GM18505 (cell line): Measurements from ENCODE around the gene PYCR2.
"Not testable (repeated sequence)": the region's sequence is repeated elsewhere in the genome, so short reads cannot be mapped to it uniquely, and the experiment has no call there.

Experiments used
- ATAC-seq: cut with Tn5 transposase; IDR thresholded peaks from one replicate; pipeline ENCODE4 v1.9.1; 2021; ENCODE audit not compliant: unreplicated experiment
- POLR2A ChIP-seq: IDR thresholded peaks from 4 replicates; pipeline ENCODE4 v1.6.1; 2011; ENCODE audit warnings: borderline replicate concordance; ENCODE audit not compliant: insufficient read depth, insufficient read length; ENCODE audit errors: extremely low read depth

The PYCR2 gene

DNA sequence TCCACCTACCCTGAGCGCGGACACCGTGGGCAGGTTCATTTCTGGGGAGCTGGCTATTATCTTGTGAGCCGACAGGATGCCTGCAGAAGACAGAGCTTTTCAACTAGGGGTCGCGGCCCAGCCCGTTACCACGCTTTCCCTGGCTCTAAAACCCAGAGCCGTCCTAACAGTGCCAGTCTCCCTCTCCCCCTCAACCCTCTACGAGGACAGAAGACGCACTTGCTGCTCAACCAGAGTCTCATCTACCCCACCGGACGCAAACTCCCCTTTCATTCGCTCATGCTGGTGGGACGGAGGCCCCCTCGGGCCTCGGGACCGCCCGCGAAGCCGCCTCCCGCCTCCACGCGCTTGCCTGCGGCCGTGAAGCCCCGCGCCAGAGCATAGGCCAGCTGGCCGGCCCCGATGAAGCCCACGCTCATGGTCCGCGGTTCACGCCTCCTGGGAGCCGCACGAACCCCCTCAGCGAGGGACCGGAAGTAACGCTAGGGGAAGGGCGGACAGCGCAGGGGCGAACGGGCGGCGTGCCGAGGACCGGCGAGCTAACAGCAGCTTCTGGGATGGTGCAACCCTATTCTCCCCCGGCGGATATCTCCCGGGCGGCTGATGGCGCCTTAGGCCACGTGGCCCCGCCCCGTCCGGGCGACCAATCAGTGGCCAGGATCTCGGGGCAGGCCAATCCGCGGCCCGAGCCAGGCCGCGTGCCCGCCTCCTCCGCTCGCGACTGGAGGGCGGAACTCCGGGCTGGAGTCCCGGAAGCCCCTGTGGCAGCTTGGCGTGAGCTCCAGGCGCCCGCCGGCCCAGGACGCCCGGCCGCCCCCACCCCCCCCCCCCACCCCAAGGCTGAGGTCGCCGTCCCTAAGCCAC is at the start of gene PYCR2:
TSS of gene PYCR2 (minus strand) at position 559 of the 864 bp plus-strand sequence. CDS start at position 419, 140 bp downstream.
- ATAC-seq, result peak; percentile 97

GRCh38 chr1:225973158-225973557 is 49.1 kb upstream of the PYCR2 start:
- ATAC-seq, result no peak
- TF ChIP-seq POLR2A, result no peak

More for the DNA sequence above, at the start of gene PYCR2:
- TF ChIP-seq POLR2A, result peak; percentile 93

DNA sequence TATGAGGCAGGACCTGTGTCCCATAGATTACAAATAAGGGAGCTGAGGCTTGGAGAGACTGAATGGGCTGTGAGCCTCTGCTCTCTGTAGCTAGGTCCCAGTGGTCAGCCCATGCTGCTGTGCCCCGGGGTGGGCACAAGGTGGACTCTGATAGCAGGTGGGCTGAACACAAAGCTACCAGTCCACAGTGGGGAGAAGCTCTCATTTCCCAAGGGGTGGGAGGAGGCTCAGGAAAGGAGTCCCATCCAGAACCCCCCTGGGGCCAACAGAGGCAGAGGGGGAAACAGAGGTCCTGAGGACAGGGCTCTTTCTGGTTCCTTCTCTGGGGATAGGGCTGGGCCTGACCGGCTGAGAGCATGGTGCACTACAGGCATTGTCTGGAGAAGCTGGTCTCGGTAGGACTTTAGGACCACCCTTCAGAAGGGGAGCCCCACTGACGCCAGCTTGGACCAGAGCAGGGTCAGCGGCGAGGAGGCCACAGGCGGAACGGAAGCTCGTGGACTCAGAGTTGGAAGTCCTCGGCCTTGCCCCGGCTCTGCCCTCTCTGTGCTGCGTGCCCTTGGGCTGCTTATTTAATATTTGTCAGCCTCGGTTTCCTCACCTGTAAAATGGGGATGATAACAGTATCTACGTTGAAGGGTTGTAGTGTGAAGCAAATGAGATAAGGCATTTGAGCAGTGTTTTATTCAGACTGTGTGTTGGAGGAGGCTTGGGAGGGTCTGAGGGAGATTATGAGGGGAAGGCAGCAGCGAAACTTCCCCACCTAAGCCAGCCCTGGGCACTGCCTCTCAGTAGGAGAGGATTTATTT is 48.5 kb upstream of the PYCR2 start:
- no peak for ATAC-seq
- TF ChIP-seq POLR2A, result no peak

DNA sequence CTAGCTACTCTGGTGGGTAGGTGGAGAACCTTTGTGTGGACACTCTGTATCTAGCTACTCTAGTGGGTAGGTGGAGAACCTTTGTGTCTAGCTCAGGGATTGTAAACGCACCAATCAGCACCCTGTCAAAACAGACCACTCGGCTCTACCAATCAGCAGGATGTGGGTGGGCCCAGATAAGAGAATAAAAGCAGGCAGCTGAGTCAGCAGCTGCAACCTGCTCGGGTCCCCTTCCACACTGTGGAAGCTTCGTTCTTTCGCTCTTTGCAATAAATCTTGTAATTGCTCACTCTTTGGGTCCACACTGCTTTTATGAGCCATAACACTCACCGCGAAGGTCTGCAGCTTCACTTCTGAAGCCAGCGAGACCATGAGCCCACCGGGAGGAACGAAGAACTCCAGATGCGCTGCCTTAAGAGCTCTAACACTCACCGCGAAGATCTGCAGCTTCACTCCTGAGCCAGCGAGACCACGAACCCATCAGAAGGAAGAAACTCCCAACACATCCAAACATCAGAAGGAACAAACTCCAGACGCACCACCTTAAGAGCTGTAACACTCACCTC is 46.6 kb upstream of the PYCR2 start:
- ATAC-seq, result not testable (repeated sequence)

DNA sequence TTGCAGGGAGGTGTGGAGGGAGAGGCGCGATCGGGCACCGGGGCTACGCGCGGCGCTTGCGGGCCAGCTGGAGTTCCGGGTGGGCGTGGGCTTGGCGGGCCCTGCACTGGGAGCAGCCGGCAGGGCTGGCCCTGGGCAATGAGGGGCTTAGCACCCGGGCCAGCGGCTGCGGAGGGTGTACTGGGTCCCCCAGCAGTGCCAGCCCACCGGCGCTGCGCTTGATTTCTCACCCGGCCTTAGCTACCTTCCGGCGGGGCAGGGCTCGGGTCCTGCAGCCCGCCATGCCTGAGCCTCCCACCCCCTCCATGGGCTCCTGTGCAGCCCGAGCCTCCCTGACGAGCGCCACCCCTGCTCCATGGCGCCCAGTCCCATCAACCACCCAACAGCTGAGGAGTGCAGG is 45.7 kb upstream of the PYCR2 start:
- not testable (repeated sequence) for ATAC-seq

- ATAC-seq, result no peak
- no peak for TF ChIP-seq POLR2A
Observed at GRCh38 chr1:225965231-225965630, 41.2 kb upstream of the PYCR2 start.

DNA sequence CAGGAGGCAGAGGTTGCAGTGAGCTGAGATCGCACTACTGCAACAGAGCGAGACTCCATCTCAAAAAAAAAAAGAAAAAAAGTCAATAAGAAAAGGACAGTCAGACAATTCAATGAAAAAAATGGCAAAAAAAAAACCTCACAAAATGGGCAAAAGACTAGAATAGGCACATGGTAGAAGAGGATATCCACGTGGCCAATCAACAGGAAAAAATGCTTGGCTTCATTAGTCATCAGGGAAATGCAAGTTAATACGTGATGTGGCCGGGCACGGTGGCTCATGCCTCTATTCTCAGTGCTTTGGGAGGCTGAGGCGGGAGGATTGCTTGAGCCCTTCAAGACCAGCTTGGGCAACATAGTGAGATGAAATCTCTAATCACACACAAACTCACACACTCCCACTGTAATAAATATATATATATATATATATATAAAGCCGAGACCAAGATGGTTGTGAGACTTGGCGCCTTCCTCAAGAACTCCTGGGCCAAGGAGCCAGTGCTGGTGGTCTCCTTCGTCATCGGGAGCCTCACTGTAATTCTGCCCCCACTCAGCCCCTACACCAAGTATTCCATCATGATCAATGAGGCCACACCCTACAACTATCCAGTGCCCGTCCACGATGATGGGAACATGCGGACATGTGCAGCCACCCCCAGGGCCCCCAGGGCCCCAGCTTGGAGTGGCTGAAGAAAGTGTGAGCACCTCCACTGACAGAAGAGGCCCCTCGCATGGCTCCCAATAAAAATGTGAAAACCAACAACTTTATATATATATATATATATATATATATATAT is 39.9 kb upstream of the PYCR2 start:
- ATAC-seq, result no peak
- TF ChIP-seq POLR2A, result no peak

DNA sequence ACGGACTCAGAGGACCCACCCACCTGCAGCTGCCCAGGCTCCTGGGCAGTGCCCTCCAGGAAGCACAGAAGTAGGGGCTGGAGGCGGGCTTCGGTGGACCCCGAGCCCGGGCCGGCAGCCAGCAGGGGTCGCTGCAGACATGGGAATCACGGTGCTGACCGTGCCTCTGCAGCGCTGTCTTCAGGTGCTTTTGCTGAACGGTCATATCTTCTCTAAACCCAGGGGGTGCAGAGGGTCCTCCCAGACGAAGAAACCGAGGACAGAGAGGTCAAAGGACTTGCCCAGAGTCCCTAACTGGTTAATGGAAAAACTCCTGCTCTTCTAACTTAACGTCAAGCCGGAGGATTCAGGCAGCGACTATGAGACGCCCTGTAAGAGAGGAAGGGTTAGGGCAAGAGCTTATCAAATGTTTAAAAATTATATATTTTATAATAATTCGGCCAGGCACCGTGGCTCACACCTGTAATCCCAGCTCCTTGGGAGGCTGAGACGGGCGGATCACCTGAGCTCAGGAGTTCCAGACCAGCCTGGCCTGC is 38.5 kb upstream of the PYCR2 start:
- TF ChIP-seq POLR2A, result no peak
- ATAC-seq, result peak; percentile 76

GRCh38 chr1:225961659-225962439 is 37.8 kb upstream of the PYCR2 start:
- no peak for TF ChIP-seq POLR2A
- no peak for ATAC-seq

DNA sequence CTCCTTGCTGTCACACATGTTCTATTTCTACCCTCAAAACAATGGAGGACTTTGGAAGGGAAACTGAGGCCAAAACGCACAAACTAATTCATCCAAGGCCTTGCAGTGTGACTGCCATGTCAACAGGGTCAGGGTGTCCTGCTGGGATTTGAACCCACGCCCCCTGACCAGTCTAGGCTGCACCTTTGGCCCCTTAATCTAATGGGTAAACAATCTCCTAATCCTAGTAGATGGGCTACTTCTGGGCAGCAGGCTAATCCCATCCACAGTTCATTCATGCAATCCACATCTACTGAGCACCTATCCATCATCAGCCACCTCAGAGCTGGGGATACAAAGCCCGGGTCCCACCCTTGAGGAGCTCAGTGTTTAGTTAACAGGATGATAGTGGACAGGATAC is 34.0 kb upstream of the PYCR2 start:
- TF ChIP-seq POLR2A, result no peak

GRCh38 chr1:225954753-225955152 is 30.7 kb upstream of the PYCR2 start:
- no peak for ATAC-seq
- no peak for TF ChIP-seq POLR2A

More for the DNA sequence above, 34.0 kb upstream of the PYCR2 start:
- no peak for ATAC-seq

- no peak for ATAC-seq
- TF ChIP-seq POLR2A, result no peak
Observed at GRCh38 chr1:225953315-225953714, 29.3 kb upstream of the PYCR2 start.
